ENCODE data around the gene RAI14. TPM values are rescaled to one million over a fixed set of nuclear protein-coding genes. Genes with fewer than 3 reads are reported as not detected.
A peak's percentile ranks its signal among the peaks of the same experiment; 100 is the strongest.

RAI14 gene
- total and polyA plus RNA-seq, 7 experiments from 2014 or later = 0.32 to 0.98 (median 0.89) TPM; not detected in 4

DNA sequence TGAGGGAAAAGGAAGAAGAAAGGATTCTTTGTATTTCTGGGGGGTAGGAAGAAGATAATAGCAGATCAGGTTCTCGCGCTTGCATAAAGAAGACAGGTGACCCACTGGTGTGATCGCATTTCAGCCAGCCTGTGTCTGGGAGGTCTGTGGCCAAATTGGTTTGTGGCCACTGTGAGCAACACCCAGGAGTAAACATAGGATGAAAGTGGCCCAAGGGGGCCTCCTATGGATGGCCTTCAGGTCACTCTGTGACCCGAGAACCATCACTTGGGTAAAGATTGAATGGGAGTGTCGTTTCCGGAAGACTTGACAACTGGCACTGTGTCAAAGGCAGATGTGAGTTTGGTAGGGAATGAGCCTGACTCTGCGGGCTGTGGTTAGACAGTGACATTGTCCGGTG lies 34.2 kb downstream of the RAI14 start:
- Histone ChIP-seq H3K9me3 (ENCODE audit: control insufficient read depth in 2 of 3, low read length in 3 of 3) (no peaks in the 10 kb centered on the region), H3K36me3 (ENCODE audit: control insufficient read depth in 2 of 3, insufficient read depth in 3 of 3, low read length in 3 of 3) (no peaks in the 10 kb centered on the region), H3K27me3 (ENCODE audit: control insufficient read depth in 2 of 2, insufficient read depth in 2 of 2, low read length in 2 of 2) (peaks cover 0 to 1% of the 10 kb centered on the region in 2 donors), H3K27ac (ENCODE audit: low read depth, low read length) (no peak overlapping the region), H3K4me3 (ENCODE audit: low read length) (no peak overlapping the region), H3K4me1 (ENCODE audit: control insufficient read depth in 2 of 2, insufficient read depth in 2 of 2, low read length in 2 of 2) (no peaks in the 10 kb centered on the region)
- no peak overlapping the region for H3K4me3 Mint-ChIP-seq
- DNase-seq (no peak), ATAC-seq (no peak)
- peaks cover 3 to 18% (median 11%) of the 10 kb centered on the region in 7 donors for H3K4me1 Mint-ChIP-seq
- CTCF ChIA-PET = no interaction called here
- H3K27me3 Mint-ChIP-seq = peaks cover 0 to 6% (median 0%) of the 10 kb centered on the region in 5 donors
- H3K27ac Mint-ChIP-seq = no peak overlapping the region
- intact Hi-C loops (cut with micrococcal nuclease) = no loop called here
- POLR2A ChIA-PET = no interaction called here
- H3K36me3 Mint-ChIP-seq = no peaks in the 10 kb centered on the region
- no peaks in the 10 kb centered on the region for H3K9me3 Mint-ChIP-seq

DNA sequence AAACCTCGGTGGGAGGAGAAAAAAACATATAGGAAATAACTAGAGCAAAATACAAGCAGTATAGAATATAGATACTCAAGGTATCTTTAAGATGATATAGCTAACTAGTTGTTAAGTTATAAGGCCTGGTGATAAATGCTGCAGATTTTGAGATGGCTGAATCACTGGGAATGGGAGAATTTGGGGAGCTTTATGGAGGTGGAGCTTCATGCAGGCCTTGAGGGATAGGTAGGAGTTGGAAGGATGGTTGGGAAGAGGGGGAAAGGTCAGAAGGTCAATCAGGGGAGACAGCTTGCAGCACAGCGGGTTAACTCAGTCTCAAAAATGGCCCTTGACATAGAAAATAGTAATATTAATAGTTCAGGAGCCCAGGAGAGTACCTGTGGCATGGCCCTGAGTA lies 34.8 kb downstream of the RAI14 start:
- DNase-seq (no peak), ATAC-seq (no peak)
- no peak overlapping the region for H3K27ac ChIP-seq (ENCODE audit: low read depth, low read length)
- ChIA-PET POLR2A (no interaction called here), CTCF (interaction anchor here (0.7 kb wide), 1 partner anchor 118 kb away, joined by 3 read pairs; no protein-coding TSS in a partner anchor)
- intact Hi-C loops (cut with micrococcal nuclease) = no loop called here
- no peaks in the 10 kb centered on the region for H3K36me3 ChIP-seq (ENCODE audit: control insufficient read depth in 2 of 3, insufficient read depth in 3 of 3, low read length in 3 of 3)
- peaks cover 5 to 22% (median 11%) of the 10 kb centered on the region in 7 donors for H3K4me1 Mint-ChIP-seq
- H3K27me3 ChIP-seq (ENCODE audit: control insufficient read depth in 2 of 2, insufficient read depth in 2 of 2, low read length in 2 of 2) = no peaks in the 10 kb centered on the region
- peaks cover 0 to 3% (median 0%) of the 10 kb centered on the region in 5 donors for H3K27me3 Mint-ChIP-seq
- no peak overlapping the region for H3K4me3 Mint-ChIP-seq
- no peak overlapping the region for H3K4me3 ChIP-seq (ENCODE audit: low read length)
- no peaks in the 10 kb centered on the region for H3K9me3 ChIP-seq (ENCODE audit: control insufficient read depth in 2 of 3, low read length in 3 of 3)
- no peak overlapping the region for H3K27ac Mint-ChIP-seq
- no peaks in the 10 kb centered on the region for H3K9me3 Mint-ChIP-seq
- H3K4me1 ChIP-seq (ENCODE audit: control insufficient read depth in 2 of 2, insufficient read depth in 2 of 2, low read length in 2 of 2) = no peaks in the 10 kb centered on the region
- H3K36me3 Mint-ChIP-seq = no peaks in the 10 kb centered on the region

DNA sequence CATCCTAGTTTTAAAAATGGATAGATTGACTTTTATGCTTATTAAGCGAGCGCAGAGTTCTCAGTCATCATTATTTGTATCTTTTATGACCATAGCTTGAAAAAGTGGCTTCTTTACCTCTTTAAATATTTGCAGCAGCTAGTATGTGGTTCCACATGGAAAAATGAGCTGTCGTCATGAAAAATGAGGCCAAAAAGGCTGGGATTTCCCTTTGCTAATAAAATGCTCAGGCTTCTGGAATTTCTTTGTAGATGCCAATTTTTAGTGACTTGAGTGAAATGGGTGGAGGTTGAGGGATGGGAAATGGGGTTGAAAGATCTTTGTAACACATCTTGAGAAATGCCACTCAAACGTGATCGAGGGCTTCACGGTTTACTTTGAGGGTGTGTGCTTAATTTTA lies 35.2 kb downstream of the RAI14 start:
- intact Hi-C loops (cut with micrococcal nuclease) = no loop called here
- POLR2A ChIA-PET = no interaction called here
- Mint-ChIP-seq H3K9me3 (no peaks in the 10 kb centered on the region), H3K4me3 (no peak overlapping the region), H3K36me3 (no peaks in the 10 kb centered on the region), H3K27ac (no peak overlapping the region), H3K4me1 (peaks cover 5 to 22% (median 11%) of the 10 kb centered on the region in 7 donors), H3K27me3 (no peaks in the 10 kb centered on the region)
- Histone ChIP-seq H3K9me3 (ENCODE audit: control insufficient read depth in 2 of 3, low read length in 3 of 3) (no peaks in the 10 kb centered on the region), H3K36me3 (ENCODE audit: control insufficient read depth in 2 of 3, insufficient read depth in 3 of 3, low read length in 3 of 3) (no peaks in the 10 kb centered on the region), H3K27ac (ENCODE audit: low read depth, low read length) (no peak overlapping the region), H3K27me3 (ENCODE audit: control insufficient read depth in 2 of 2, insufficient read depth in 2 of 2, low read length in 2 of 2) (no peaks in the 10 kb centered on the region), H3K4me3 (ENCODE audit: low read length) (no peak overlapping the region), H3K4me1 (ENCODE audit: control insufficient read depth in 2 of 2, insufficient read depth in 2 of 2, low read length in 2 of 2) (no peaks in the 10 kb centered on the region)
- no peak for ATAC-seq
- DNase-seq = no peak
- CTCF ChIA-PET = interaction anchor here (0.7 kb wide), 1 partner anchor 118 kb away, joined by 3 read pairs; no protein-coding TSS in a partner anchor

DNA sequence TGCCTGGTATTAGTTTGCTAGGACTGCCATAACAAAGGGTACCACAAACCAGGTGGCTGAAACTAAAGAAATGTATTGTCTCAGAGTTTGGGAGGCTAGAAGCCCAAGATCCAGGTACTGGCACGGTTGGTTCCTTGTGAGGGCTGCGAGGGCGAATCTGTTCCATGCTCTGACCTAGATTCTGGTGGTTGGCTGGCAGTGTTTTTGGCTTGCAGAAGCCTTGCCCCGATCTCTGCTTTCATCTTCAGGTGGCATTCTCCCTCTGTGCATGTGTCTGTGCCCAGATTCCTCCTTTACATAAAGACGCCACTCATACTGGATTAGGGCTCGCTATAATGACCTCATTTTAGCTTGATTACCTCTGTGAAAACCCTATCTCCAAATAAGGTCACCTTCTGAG lies 36.7 kb downstream of the RAI14 start:
- DNase-seq (no peak), ATAC-seq (no peak)
- H3K9me3 Mint-ChIP-seq = no peaks in the 10 kb centered on the region
- no peaks in the 10 kb centered on the region for H3K27me3 Mint-ChIP-seq
- no peak overlapping the region for H3K4me3 ChIP-seq (ENCODE audit: low read length)
- ChIA-PET CTCF (no interaction called here), POLR2A (no interaction called here)
- no peaks in the 10 kb centered on the region for H3K36me3 Mint-ChIP-seq
- no peaks in the 10 kb centered on the region for H3K4me1 ChIP-seq (ENCODE audit: control insufficient read depth in 2 of 2, insufficient read depth in 2 of 2, low read length in 2 of 2)
- no peak overlapping the region for H3K4me3 Mint-ChIP-seq
- intact Hi-C loops (cut with micrococcal nuclease) = no loop called here
- no peaks in the 10 kb centered on the region for H3K9me3 ChIP-seq (ENCODE audit: control insufficient read depth in 2 of 3, low read length in 3 of 3)
- H3K4me1 Mint-ChIP-seq = peaks cover 5 to 22% (median 11%) of the 10 kb centered on the region in 7 donors
- no peak overlapping the region for H3K27ac Mint-ChIP-seq
- H3K27me3 ChIP-seq (ENCODE audit: control insufficient read depth in 2 of 2, insufficient read depth in 2 of 2, low read length in 2 of 2) = no peaks in the 10 kb centered on the region
- no peak overlapping the region for H3K27ac ChIP-seq (ENCODE audit: low read depth, low read length)
- no peaks in the 10 kb centered on the region for H3K36me3 ChIP-seq (ENCODE audit: control insufficient read depth in 2 of 3, insufficient read depth in 3 of 3, low read length in 3 of 3)

DNA sequence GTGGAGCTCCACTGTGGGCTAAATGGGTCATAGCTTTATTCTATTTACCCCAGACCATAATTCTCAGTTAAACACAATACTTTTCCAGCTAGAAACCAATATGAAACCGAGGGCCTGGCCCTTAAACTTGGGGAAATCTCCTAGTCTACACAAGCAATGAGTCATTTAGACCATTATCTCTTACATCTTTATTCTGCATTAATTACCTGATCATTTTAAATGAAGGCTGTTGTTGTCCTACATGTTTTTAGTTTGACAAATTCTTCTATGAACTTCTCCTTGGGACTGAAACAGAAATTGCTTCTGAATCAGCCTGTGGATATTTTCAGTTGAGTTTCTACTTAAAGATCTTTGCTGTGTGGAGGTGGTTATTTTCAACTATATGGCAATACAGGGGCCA lies 37.9 kb downstream of the RAI14 start:
- CTCF ChIA-PET = no interaction called here
- peak overlapping the region in 1 of 9 donors; percentile 38 for H3K27ac Mint-ChIP-seq

DNA sequence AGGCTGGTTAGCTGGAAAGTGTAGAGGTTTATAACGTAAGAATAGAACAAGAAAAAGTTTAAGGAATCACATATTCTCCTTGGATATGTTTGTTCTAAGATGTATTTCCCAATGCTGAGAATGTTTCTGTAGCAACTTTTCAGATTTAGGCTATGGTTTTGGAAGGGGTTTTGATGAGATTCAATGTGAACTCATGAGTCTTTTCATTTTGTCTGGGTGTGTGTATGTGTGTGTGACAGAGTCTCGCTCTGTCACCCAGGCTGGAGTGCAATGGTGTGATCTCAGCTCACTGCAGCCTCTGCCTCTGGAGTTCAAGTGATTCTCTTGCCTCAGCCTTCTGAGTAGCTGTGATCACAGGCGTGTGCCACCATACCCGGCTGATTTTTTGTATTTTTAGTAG lies 38.6 kb downstream of the RAI14 start:
- no peaks in the 10 kb centered on the region for H3K27me3 ChIP-seq (ENCODE audit: control insufficient read depth in 2 of 2, insufficient read depth in 2 of 2, low read length in 2 of 2)
- H3K4me1 ChIP-seq (ENCODE audit: control insufficient read depth in 2 of 2, insufficient read depth in 2 of 2, low read length in 2 of 2) = no peaks in the 10 kb centered on the region
- peak overlapping the region in 5 of 9 donors; percentile 16 to 80 (median 39) for H3K27ac Mint-ChIP-seq
- no peaks in the 10 kb centered on the region for H3K36me3 ChIP-seq (ENCODE audit: control insufficient read depth in 2 of 3, insufficient read depth in 3 of 3, low read length in 3 of 3)
- no peaks in the 10 kb centered on the region for H3K36me3 Mint-ChIP-seq
- ATAC-seq (no peak), DNase-seq (no peak)
- intact Hi-C loops (cut with micrococcal nuclease) = no loop called here
- peak overlapping the region in 5 of 10 donors; percentile 2 to 32 (median 27) for H3K4me3 Mint-ChIP-seq
- ChIA-PET CTCF (no interaction called here), POLR2A (no interaction called here)
- H3K9me3 ChIP-seq (ENCODE audit: control insufficient read depth in 2 of 3, low read length in 3 of 3) = no peaks in the 10 kb centered on the region
- no peaks in the 10 kb centered on the region for H3K27me3 Mint-ChIP-seq
- no peaks in the 10 kb centered on the region for H3K9me3 Mint-ChIP-seq
- peaks cover 5 to 22% (median 11%) of the 10 kb centered on the region in 7 donors for H3K4me1 Mint-ChIP-seq
- H3K27ac ChIP-seq (ENCODE audit: low read depth, low read length) = no peak overlapping the region
- H3K4me3 ChIP-seq (ENCODE audit: low read length) = no peak overlapping the region

More for the DNA sequence above, 37.9 kb downstream of the RAI14 start:
- POLR2A ChIA-PET = no interaction called here
- H3K4me1 Mint-ChIP-seq = peaks cover 5 to 22% (median 11%) of the 10 kb centered on the region in 7 donors
- no peaks in the 10 kb centered on the region for H3K9me3 Mint-ChIP-seq
- H3K4me3 Mint-ChIP-seq = no peak overlapping the region
- intact Hi-C loops (cut with micrococcal nuclease) = no loop called here
- H3K9me3 ChIP-seq (ENCODE audit: control insufficient read depth in 2 of 3, low read length in 3 of 3) = no peaks in the 10 kb centered on the region
- no peak for DNase-seq
- H3K4me1 ChIP-seq (ENCODE audit: control insufficient read depth in 2 of 2, insufficient read depth in 2 of 2, low read length in 2 of 2) = no peaks in the 10 kb centered on the region
- H3K4me3 ChIP-seq (ENCODE audit: low read length) = no peak overlapping the region
- no peaks in the 10 kb centered on the region for H3K36me3 Mint-ChIP-seq
- ATAC-seq = no peak
- H3K36me3 ChIP-seq (ENCODE audit: control insufficient read depth in 2 of 3, insufficient read depth in 3 of 3, low read length in 3 of 3) = no peaks in the 10 kb centered on the region
- H3K27me3 Mint-ChIP-seq = no peaks in the 10 kb centered on the region
- H3K27ac ChIP-seq (ENCODE audit: low read depth, low read length) = no peak overlapping the region
- H3K27me3 ChIP-seq (ENCODE audit: control insufficient read depth in 2 of 2, insufficient read depth in 2 of 2, low read length in 2 of 2) = no peaks in the 10 kb centered on the region

DNA sequence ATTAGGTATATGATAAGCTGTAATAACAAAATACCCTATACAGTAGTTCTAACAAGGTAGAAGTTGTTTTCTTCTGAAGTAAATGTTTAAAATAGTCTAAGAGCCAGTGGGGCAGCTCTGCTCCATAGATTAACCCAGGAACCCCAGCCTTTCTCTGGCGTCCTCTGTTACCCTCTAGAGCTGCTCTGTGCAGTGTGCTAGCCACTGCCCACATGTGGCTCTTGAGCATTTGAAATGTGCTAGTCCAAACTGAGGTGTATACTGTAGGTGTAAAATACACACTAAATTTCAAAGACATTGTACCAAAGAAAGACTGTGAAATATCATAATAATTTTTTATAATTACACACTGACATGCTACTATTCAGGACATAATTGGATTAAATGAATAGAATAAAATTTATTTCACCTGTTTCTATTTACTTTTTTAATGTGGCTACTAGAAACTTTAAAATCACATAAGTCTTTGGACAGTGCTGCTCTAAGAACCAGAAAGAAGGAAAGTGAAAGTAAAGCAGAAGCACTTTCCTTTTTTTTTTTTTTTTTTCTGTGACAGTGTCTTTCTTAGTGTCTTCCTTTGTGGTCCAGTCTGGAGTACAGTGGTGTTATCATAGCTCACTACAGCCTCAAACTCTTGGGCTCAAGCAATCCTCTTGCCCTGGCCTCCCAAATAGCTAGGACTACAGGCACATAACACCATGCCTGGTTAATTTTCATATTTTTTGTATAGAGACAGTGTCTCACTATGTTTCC lies 39.3 kb downstream of the RAI14 start:
- no peaks in the 10 kb centered on the region for H3K36me3 ChIP-seq (ENCODE audit: control insufficient read depth in 2 of 3, insufficient read depth in 3 of 3, low read length in 3 of 3)
- no peaks in the 10 kb centered on the region for H3K27me3 Mint-ChIP-seq
- H3K4me1 Mint-ChIP-seq = peaks cover 5 to 22% (median 11%) of the 10 kb centered on the region in 7 donors
- intact Hi-C loops (cut with micrococcal nuclease) = no loop called here
- DNase-seq = peak in 2 of 9 donors; percentile 8 to 9
- H3K27ac ChIP-seq (ENCODE audit: low read depth, low read length) = no peak overlapping the region
- POLR2A ChIA-PET = no interaction called here
- CTCF ChIA-PET = interaction anchor here (0.8 kb wide), 1 partner anchor 33 kb away, joined by 3 read pairs; no protein-coding TSS in a partner anchor
- H3K36me3 Mint-ChIP-seq = no peaks in the 10 kb centered on the region
- H3K4me3 ChIP-seq (ENCODE audit: low read length) = no peak overlapping the region
- ATAC-seq = peak; percentile 59
- no peaks in the 10 kb centered on the region for H3K9me3 ChIP-seq (ENCODE audit: control insufficient read depth in 2 of 3, low read length in 3 of 3)
- H3K4me3 Mint-ChIP-seq = peak overlapping the region in 7 of 10 donors; percentile 32 to 64 (median 38)
- no peaks in the 10 kb centered on the region for H3K4me1 ChIP-seq (ENCODE audit: control insufficient read depth in 2 of 2, insufficient read depth in 2 of 2, low read length in 2 of 2)
- H3K27me3 ChIP-seq (ENCODE audit: control insufficient read depth in 2 of 2, insufficient read depth in 2 of 2, low read length in 2 of 2) = no peaks in the 10 kb centered on the region
- peak overlapping the region in 5 of 9 donors; percentile 39 to 59 (median 51) for H3K27ac Mint-ChIP-seq
- H3K9me3 Mint-ChIP-seq = no peaks in the 10 kb centered on the region
